ENCODE data around the gene VPS72.

VPS72 gene

GRCh38 chr1:151135433-151136385 is 54.3 kb downstream of the VPS72 start:
- TF ChIP-seq CTCF (IDR thresholded peaks at IDR 0.05; ENCODE audit: borderline replicate concordance, insufficient read depth, low read depth, low read length) = no peak
- H3K4me3 ChIP-seq (ENCODE audit: low read depth, low read length) = no peak overlapping the region

- no peak for TF ChIP-seq CTCF (IDR thresholded peaks at IDR 0.05; ENCODE audit: borderline replicate concordance, insufficient read depth, low read depth, low read length)
- no peak overlapping the region for H3K4me3 ChIP-seq (ENCODE audit: low read depth, low read length)
Observed at GRCh38 chr1:151134991-151135390, 55.0 kb downstream of the VPS72 start.

- no peak overlapping the region for H3K4me3 ChIP-seq (ENCODE audit: low read depth, low read length)
- no peak for TF ChIP-seq CTCF (IDR thresholded peaks at IDR 0.05; ENCODE audit: borderline replicate concordance, insufficient read depth, low read depth, low read length)
Observed at GRCh38 chr1:151134396-151134795, 55.6 kb downstream of the VPS72 start.

- H3K4me3 ChIP-seq (ENCODE audit: low read depth, low read length) = no peak overlapping the region
- no peak for TF ChIP-seq CTCF (IDR thresholded peaks at IDR 0.05; ENCODE audit: borderline replicate concordance, insufficient read depth, low read depth, low read length)
Observed at GRCh38 chr1:151133018-151133806, 56.8 kb downstream of the VPS72 start.

GRCh38 chr1:151132335-151133017 is 57.5 kb downstream of the VPS72 start:
- H3K4me3 ChIP-seq (ENCODE audit: low read depth, low read length) = no peak overlapping the region
- TF ChIP-seq CTCF (IDR thresholded peaks at IDR 0.05; ENCODE audit: borderline replicate concordance, insufficient read depth, low read depth, low read length) = no peak

- TF ChIP-seq CTCF (IDR thresholded peaks at IDR 0.05; ENCODE audit: borderline replicate concordance, insufficient read depth, low read depth, low read length) = no peak
- H3K4me3 ChIP-seq (ENCODE audit: low read depth, low read length) = no peak overlapping the region
Observed at GRCh38 chr1:151131701-151132334, 58.2 kb downstream of the VPS72 start.
